Upper lobe of right lung (tissue), 1 donor: Measurements from ENCODE around the gene E2F3. TPM values are rescaled to one million over a fixed set of nuclear protein-coding genes. Genes with fewer than 3 reads are reported as not detected.

Source experiments
- ATAC-seq: fragments of 200-7000 bp; cut with Tn5 transposase; one replicate; pipeline ENCODE4 v1.9.1; 2020; ENCODE audit warnings: mild to moderate bottlenecking, moderate library complexity
- DNase-seq: peaks from one replicate; pipeline ENCODE4 v3.0.0-alpha.2; 2020
- H3K27ac ChIP-seq: fragments of 200-600 bp; one replicate; pipeline ENCODE4 v1.8.0; 2022
- H3K27me3 ChIP-seq: fragments of 200-600 bp; one replicate; pipeline ENCODE4 v1.8.0; 2022; ENCODE audit warnings: mild to moderate bottlenecking
- H3K36me3 ChIP-seq: fragments of 200-600 bp; one replicate; pipeline ENCODE4 v1.8.0; 2022
- H3K4me1 ChIP-seq: fragments of 200-600 bp; one replicate; pipeline ENCODE4 v1.8.0; 2022
- H3K4me3 ChIP-seq: fragments of 200-600 bp; one replicate; pipeline ENCODE4 v1.8.0; 2022; ENCODE audit warnings: mild to moderate bottlenecking
- H3K9me3 ChIP-seq: fragments of 200-600 bp; one replicate; pipeline ENCODE4 v1.8.0; 2022
- intact Hi-C: fragments of 100-400 bp; cut with DNase I; formaldehyde crosslinking; loops from one replicate; pipeline ENCODE4 v1.11.0; 2022
- total RNA-seq: library from RNA; stranded (reverse); fragmentation: NEBNext Ultra II Directional; extraction: Animal tissue kit (Norgen Biotek cat#: 25700); gene quantifications from one replicate; pipeline ENCODE4 v1.2.1, GENCODE V29; 2021
- TF ChIP-seq, protein P1 (sequence below): fragments of 200-600 bp; IDR thresholded peaks from one replicate; pipeline ENCODE4 v1.8.0; 2022; ENCODE audit warnings: antibody characterized with exemption
- donor health status: DM: no; HTN: yes; CAD: no; lungs with severe emphysema.

E2F3 gene
- total RNA-seq, 1 donor from 2014 or later, result 7.8 TPM

DNA sequence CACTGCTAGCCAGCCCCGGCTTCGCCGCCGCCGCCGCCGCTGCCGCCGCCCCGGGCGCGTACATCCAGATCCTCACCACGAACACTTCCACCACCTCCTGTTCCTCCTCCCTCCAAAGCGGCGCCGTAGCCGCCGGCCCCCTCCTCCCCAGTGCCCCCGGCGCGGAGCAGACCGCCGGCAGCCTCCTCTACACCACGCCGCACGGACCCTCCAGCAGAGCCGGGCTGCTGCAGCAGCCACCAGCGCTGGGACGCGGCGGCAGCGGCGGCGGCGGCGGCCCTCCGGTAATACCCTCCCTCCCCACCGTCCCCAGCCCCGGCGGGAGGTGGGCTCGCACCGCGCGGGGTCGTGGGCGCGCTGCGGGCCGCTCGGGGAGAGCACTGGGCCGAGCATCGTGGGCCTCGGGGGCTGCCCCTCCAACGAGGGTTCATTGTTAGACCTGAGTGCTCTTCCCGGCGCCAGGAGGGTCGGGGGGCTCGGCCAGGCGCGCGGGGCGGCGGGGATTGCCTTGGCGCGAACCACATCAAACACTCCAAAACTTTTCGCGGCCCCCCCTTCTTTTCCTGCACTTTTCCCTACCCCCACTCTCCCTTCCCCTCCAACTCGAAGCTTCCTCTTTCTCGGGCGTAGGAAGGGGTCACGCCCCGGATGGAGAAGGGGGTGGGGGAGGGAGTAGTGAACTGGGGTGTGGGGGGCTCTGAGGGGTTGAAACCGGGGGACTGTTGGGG lies 827 bp downstream of the E2F3 start:
- H3K9me3 ChIP-seq, result no peaks in the 10 kb centered on the region
- TF ChIP-seq, protein P1, sequence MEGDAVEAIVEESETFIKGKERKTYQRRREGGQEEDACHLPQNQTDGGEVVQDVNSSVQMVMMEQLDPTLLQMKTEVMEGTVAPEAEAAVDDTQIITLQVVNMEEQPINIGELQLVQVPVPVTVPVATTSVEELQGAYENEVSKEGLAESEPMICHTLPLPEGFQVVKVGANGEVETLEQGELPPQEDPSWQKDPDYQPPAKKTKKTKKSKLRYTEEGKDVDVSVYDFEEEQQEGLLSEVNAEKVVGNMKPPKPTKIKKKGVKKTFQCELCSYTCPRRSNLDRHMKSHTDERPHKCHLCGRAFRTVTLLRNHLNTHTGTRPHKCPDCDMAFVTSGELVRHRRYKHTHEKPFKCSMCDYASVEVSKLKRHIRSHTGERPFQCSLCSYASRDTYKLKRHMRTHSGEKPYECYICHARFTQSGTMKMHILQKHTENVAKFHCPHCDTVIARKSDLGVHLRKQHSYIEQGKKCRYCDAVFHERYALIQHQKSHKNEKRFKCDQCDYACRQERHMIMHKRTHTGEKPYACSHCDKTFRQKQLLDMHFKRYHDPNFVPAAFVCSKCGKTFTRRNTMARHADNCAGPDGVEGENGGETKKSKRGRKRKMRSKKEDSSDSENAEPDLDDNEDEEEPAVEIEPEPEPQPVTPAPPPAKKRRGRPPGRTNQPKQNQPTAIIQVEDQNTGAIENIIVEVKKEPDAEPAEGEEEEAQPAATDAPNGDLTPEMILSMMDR, result no peak
- H3K27ac ChIP-seq, result peak overlapping the region; percentile 83
- DNase-seq (peak; percentile 80), ATAC-seq (peak; percentile 34)
- H3K4me3 ChIP-seq, result peak overlapping the region; percentile 67
- peaks cover 8% of the 10 kb centered on the region for H3K4me1 ChIP-seq
- no peaks in the 10 kb centered on the region for H3K36me3 ChIP-seq
- intact Hi-C loops, result no loop called here
- H3K27me3 ChIP-seq, result no peaks in the 10 kb centered on the region

DNA sequence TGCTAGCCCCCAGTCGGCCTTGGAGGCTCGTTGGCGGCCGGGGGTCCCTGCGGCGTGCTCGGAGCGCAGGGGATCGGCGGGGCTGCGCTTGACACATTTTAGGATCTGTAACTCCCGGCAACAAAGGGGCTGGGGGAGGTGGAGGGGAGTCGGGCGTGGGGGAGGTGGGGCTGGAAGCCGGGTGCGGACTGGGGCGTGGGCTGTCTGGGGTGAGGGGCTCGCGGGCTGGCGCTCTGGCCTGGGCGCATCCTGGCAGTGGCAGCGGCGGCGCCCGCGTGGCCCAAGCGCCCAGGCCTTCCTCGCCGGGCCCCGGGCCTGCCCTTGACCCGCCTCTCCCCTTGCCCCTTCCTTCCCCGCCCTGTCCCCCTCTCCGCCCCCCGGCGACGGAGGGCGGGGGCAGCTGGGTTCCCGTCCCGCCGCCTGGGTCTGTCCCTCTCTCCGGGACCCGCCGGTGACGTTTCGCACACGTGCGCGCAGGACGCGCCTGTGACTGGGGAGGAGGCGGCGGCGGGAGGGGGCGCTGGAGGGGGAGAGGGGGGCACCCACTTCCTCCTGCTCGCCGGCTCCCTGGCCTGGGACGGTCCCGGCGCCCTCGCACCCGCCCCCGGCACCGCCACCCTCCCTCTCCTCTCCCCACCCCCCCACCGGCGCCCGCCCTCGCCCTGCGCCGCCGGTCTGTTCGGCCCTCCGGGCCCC lies 1.5 kb downstream of the E2F3 start:
- peak; percentile 97 for DNase-seq
- Histone ChIP-seq H3K27me3 (no peaks in the 10 kb centered on the region), H3K27ac (peak overlapping the region; percentile 83), H3K36me3 (no peaks in the 10 kb centered on the region), H3K9me3 (no peaks in the 10 kb centered on the region), H3K4me1 (peaks cover 8% of the 10 kb centered on the region), H3K4me3 (peak overlapping the region; percentile 67)
- intact Hi-C loops, result no loop called here
- peak; percentile 81 for ATAC-seq
- TF ChIP-seq, protein P1, result no peak

GRCh38 chr6:20403766-20404640 lies 2.3 kb downstream of the E2F3 start:
- TF ChIP-seq, protein P1, result no peak
- intact Hi-C loops, result no loop called here
- no peak for DNase-seq
- no peak for ATAC-seq
- H3K27me3 ChIP-seq, result no peaks in the 10 kb centered on the region
- no peaks in the 10 kb centered on the region for H3K9me3 ChIP-seq
- peaks cover 8% of the 10 kb centered on the region for H3K4me1 ChIP-seq
- peak overlapping the region; percentile 67 for H3K4me3 ChIP-seq
- H3K36me3 ChIP-seq, result no peaks in the 10 kb centered on the region
- H3K27ac ChIP-seq, result peak overlapping the region; percentile 83

- DNase-seq, result no peak
- TF ChIP-seq, protein P1, result peak; percentile 41
- Histone ChIP-seq H3K36me3 (no peaks in the 10 kb centered on the region), H3K4me1 (peaks cover 8% of the 10 kb centered on the region), H3K4me3 (peak overlapping the region; percentile 67), H3K27ac (peak overlapping the region; percentile 83), H3K9me3 (no peaks in the 10 kb centered on the region), H3K27me3 (no peaks in the 10 kb centered on the region)
- intact Hi-C loops, result no loop called here
- ATAC-seq, result no peak
Observed at GRCh38 chr6:20404641-20405032, 3.0 kb downstream of the E2F3 start.

- Histone ChIP-seq H3K9me3 (no peaks in the 10 kb centered on the region), H3K4me1 (peaks cover 8% of the 10 kb centered on the region), H3K4me3 (no peak overlapping the region), H3K27ac (no peak overlapping the region), H3K27me3 (no peaks in the 10 kb centered on the region), H3K36me3 (no peaks in the 10 kb centered on the region)
- no peak for DNase-seq
- ATAC-seq, result no peak
- TF ChIP-seq, protein P1, result no peak
- intact Hi-C loops, result no loop called here
Observed at GRCh38 chr6:20408851-20409250, 7.2 kb downstream of the E2F3 start.
